Skeletal muscle satellite cell (primary cell): ENCODE measurements around the gene RERE.
A peak's percentile ranks its signal among the peaks of the same experiment; 100 is the strongest.

Experiments
- H3K27me3 ChIP-seq: 2 replicates; pipeline ENCODE4 v1.7.0; 2013; ENCODE audit warnings: low read length; ENCODE audit not compliant: control insufficient read depth, insufficient read depth
- H3K36me3 ChIP-seq: 2 replicates; pipeline ENCODE4 v1.7.0; 2013; ENCODE audit warnings: mild to moderate bottlenecking, control low read depth, low read length; ENCODE audit not compliant: insufficient read depth
- H3K4me1 ChIP-seq: 2 replicates; pipeline ENCODE4 v1.7.0; 2013; ENCODE audit warnings: low read length; ENCODE audit not compliant: control insufficient read depth, insufficient read depth
- H3K4me2 ChIP-seq: 2 replicates; pipeline ENCODE4 v1.7.0; 2013; ENCODE audit warnings: mild to moderate bottlenecking, low read length
- H3K4me3 ChIP-seq: 2 replicates; pipeline ENCODE4 v1.7.0; 2013; ENCODE audit warnings: low read length
- H3K9ac ChIP-seq: 2 replicates; pipeline ENCODE4 v1.7.0; 2013; ENCODE audit warnings: mild to moderate bottlenecking, low read depth, low read length, moderate library complexity
- H3K9me3 ChIP-seq: replicated peaks from 2 replicates; pipeline ENCODE4 v1.7.0; 2013; ENCODE audit warnings: mild to moderate bottlenecking, control low read depth, low read length

Gene RERE

DNA sequence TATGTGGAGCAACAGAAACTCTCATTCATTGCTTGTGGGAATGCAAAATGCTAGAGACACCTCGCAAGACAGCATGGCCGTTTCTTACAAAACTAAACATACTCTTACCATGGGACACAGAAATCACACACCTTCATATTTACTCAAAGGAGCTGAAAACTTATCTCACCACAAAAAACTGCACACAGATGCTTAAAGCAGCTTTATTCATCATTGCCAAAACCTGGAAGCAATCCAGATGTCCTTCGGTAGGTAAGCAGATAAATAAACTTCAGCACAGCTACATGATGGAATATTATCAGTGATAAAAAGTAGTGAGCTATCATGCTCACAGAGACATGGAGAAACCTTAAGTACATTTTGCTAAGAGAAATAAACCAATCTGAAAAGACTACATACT is 124.3 kb downstream of the RERE start:
- no peaks in the 10 kb centered on the region for H3K9me3 ChIP-seq
- no peaks in the 10 kb centered on the region for H3K27me3 ChIP-seq
- H3K4me2 ChIP-seq, result no peak overlapping the region
- no peak overlapping the region for H3K4me3 ChIP-seq
- H3K36me3 ChIP-seq, result no peaks in the 10 kb centered on the region
- no peaks in the 10 kb centered on the region for H3K4me1 ChIP-seq
- H3K9ac ChIP-seq, result no peak overlapping the region

DNA sequence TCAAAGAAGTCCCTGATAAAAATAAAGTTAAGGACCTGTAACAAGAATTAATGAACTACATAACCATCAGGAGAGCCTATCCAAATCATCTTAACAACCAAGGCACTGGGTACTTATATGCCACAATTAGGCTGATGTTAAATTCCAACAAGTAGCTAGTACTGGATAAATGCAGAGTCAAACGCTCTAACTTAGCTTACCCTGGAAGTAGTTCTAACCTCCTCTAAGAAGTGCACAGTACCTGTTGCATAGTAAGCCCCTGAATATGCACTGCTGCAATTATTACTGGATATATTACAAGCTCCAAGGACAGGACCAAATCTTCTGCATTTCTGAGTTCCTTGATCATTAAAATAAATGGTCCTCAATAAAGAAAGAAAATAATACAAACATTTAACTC is 125.8 kb downstream of the RERE start:
- Histone ChIP-seq H3K4me3 (no peak overlapping the region), H3K36me3 (no peaks in the 10 kb centered on the region), H3K4me2 (no peak overlapping the region), H3K27me3 (no peaks in the 10 kb centered on the region), H3K4me1 (peaks cover 10% of the 10 kb centered on the region), H3K9ac (no peak overlapping the region), H3K9me3 (no peaks in the 10 kb centered on the region)

DNA sequence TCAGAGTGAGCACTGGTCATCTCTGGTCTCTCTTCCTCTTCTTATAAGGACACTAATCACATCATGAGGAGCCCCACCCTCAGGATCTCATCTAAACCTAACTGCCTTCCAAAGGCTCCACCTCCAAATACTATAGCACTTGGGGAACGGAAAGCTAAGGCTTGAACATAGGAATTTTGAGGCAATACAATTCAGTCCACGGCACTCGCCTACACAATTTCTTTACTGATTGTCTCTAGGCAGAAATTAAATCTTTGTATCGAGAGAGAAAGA is 127.3 kb downstream of the RERE start:
- H3K27me3 ChIP-seq, result no peaks in the 10 kb centered on the region
- no peaks in the 10 kb centered on the region for H3K36me3 ChIP-seq
- H3K4me1 ChIP-seq, result peaks cover 12% of the 10 kb centered on the region
- H3K9me3 ChIP-seq, result no peaks in the 10 kb centered on the region
- no peak overlapping the region for H3K4me2 ChIP-seq
- H3K4me3 ChIP-seq, result no peak overlapping the region
- H3K9ac ChIP-seq, result no peak overlapping the region

DNA sequence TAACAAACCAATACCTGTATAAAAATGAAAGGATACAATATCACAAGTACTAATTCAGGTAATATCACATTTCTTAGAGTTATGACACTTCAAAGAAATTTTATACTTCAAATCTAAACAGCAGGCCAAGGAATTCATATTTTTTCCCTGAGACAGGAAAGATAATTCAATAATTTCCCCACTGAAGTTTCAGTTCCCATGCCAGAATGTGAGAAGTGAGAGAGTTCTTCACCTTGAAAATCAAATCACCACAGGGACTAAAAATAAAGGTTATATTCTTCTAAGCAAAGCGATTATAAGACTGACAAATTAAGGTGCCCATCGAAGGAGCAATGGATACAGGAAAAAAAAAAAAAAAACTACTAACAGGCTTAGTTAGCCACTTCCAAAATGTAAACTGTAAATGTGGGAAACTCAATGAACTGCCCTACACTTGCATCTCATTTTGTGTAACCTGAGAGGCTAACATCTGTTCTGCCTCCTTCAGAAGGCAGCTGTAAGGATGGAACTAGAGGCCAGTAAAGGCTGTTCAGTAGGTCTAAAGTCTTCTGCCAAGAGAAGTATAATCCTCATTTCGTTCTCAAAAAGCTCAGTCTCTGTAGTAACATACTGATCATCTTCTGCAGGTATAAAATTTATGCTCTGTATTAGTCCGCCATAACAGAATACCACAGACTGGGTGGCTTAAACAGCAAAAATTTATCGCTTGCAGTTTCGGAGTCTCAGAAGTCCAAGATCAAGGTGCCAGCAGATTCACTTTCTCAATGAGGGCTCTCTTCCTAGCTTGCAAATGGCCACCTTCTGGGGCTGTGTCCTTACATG is 127.8 kb downstream of the RERE start:
- Histone ChIP-seq H3K9ac (no peak overlapping the region), H3K9me3 (no peaks in the 10 kb centered on the region), H3K4me2 (no peak overlapping the region), H3K27me3 (no peaks in the 10 kb centered on the region), H3K4me3 (no peak overlapping the region), H3K36me3 (no peaks in the 10 kb centered on the region), H3K4me1 (peaks cover 12% of the 10 kb centered on the region)

DNA sequence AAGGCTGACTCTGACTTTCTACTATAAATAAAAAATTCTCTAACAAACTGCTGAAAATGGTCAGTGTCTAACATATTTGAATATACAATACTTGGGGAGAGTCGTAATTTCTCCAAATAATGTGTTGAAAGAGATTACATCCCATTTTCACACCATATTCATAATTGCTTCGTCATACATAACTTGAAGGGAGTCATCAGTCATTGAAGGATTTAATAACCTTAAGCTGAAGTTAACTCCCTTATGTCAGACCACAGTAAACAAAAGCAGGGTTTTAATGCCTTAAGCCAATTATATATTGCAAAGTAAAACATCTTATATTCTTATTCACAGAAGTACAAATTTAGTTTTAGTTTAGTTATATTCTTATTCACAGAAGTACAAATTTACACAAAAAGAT is 129.9 kb downstream of the RERE start:
- H3K36me3 ChIP-seq, result no peaks in the 10 kb centered on the region
- H3K9ac ChIP-seq, result no peak overlapping the region
- H3K27me3 ChIP-seq, result no peaks in the 10 kb centered on the region
- peaks cover 12% of the 10 kb centered on the region for H3K4me1 ChIP-seq
- peak overlapping the region; percentile 78 for H3K4me2 ChIP-seq
- H3K4me3 ChIP-seq, result no peak overlapping the region
- no peaks in the 10 kb centered on the region for H3K9me3 ChIP-seq

DNA sequence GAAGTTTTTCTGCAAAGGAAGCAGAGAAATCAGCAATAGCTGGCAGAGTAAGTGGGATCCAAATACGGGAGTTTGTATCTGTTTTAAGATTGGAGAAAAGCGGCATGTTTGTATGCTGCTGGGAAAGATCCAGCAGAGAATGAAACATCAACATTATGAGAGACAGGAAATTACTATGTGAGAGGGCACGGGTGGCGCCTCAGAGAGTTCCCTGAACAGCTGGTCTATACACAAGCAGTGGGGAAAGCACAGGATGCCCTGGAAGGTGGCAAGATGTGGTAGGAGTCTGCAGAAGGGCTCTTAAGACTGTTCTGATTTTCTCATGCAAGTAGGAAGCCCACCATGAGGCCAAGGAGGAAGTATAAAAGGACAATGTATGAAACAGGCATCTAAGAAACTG is 130.4 kb downstream of the RERE start:
- Histone ChIP-seq H3K4me2 (peak overlapping the region; percentile 78), H3K27me3 (no peaks in the 10 kb centered on the region), H3K36me3 (no peaks in the 10 kb centered on the region), H3K4me3 (peak overlapping the region; percentile 48), H3K4me1 (peaks cover 12% of the 10 kb centered on the region), H3K9ac (peak overlapping the region; percentile 60), H3K9me3 (no peaks in the 10 kb centered on the region)

DNA sequence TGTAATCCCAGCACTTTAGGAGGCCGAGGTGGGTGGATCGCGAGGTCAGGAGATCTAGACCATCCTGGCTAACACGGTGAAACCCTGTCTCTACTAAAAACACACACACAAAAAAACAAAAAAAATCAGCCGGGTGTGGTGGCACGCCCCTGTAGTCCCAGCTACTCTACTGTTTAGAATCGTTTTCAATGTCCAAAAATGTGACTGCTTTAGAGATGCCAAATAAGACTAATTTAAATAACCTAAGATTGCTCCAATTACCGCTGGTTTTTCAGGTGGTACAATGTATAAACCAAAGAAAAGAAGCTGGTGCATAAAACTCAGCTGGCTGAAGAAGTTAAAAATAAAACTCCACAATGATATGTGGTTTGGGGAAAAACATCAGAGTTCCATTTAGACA is 132.0 kb downstream of the RERE start:
- Histone ChIP-seq H3K9ac (no peak overlapping the region), H3K9me3 (no peaks in the 10 kb centered on the region), H3K4me2 (no peak overlapping the region), H3K4me1 (peaks cover 12% of the 10 kb centered on the region), H3K4me3 (no peak overlapping the region), H3K27me3 (no peaks in the 10 kb centered on the region), H3K36me3 (no peaks in the 10 kb centered on the region)

DNA sequence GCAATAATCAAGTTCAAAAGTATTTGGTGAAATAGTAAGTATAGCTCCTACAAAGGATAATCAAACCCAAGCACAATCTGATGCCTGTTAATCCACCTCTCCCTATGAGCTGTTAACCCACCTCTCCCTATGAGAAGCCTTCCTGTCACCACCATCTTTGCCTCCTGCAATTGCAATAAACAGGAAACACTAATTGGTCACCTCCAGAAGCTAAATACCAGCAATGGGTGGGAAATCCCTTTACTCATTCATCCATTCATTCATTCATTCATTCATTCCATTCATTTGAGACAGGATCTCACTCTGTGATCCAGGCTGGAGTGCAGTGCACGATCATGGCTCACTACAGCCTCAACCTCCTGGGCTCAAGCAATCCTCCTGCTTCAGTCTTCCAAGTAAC is 132.8 kb downstream of the RERE start:
- Histone ChIP-seq H3K4me3 (no peak overlapping the region), H3K4me1 (peaks cover 12% of the 10 kb centered on the region), H3K9me3 (no peaks in the 10 kb centered on the region), H3K27me3 (no peaks in the 10 kb centered on the region), H3K4me2 (no peak overlapping the region), H3K9ac (no peak overlapping the region), H3K36me3 (no peaks in the 10 kb centered on the region)

DNA sequence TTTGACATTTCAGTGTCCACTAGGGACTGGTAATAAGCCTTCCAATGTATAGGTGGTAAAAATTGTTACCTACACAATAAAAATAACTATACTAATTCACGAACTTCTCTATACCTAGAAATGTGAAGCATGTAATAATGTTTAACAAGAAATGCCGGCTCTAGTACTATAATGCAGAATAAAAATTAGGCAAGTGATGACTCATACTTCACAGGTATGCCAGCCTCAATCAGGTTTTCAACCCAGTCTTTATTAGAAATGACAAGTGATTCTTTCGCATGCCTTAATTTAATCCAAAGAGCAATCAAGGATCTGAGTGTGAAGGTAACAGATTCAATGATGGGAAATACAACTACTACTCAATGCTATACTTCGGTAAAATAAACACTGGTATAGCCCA is 134.9 kb downstream of the RERE start:
- H3K4me2 ChIP-seq, result no peak overlapping the region
- no peaks in the 10 kb centered on the region for H3K9me3 ChIP-seq
- no peak overlapping the region for H3K4me3 ChIP-seq
- H3K9ac ChIP-seq, result no peak overlapping the region
- H3K4me1 ChIP-seq, result peaks cover 14% of the 10 kb centered on the region
- H3K36me3 ChIP-seq, result no peaks in the 10 kb centered on the region
- H3K27me3 ChIP-seq, result no peaks in the 10 kb centered on the region

DNA sequence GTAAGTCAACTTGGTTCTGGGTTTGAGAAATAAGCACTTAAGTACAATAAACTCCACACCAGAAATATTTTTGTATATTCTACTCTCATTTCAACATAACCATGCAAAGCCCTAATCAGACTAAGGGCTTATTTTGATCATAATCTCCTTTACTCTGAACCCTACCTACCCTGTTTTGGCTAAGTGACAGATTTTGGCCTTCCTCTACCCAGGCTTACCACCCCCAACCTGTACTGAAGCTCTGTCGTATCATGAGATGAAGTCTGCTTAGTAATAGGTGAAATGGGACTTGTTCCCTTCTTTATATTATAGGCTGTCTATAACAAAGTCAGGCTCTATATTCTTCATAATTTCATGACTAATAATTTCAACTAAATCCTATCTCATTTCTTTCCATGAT is 135.5 kb downstream of the RERE start:
- peaks cover 7% of the 10 kb centered on the region for H3K4me1 ChIP-seq
- no peaks in the 10 kb centered on the region for H3K9me3 ChIP-seq

DNA sequence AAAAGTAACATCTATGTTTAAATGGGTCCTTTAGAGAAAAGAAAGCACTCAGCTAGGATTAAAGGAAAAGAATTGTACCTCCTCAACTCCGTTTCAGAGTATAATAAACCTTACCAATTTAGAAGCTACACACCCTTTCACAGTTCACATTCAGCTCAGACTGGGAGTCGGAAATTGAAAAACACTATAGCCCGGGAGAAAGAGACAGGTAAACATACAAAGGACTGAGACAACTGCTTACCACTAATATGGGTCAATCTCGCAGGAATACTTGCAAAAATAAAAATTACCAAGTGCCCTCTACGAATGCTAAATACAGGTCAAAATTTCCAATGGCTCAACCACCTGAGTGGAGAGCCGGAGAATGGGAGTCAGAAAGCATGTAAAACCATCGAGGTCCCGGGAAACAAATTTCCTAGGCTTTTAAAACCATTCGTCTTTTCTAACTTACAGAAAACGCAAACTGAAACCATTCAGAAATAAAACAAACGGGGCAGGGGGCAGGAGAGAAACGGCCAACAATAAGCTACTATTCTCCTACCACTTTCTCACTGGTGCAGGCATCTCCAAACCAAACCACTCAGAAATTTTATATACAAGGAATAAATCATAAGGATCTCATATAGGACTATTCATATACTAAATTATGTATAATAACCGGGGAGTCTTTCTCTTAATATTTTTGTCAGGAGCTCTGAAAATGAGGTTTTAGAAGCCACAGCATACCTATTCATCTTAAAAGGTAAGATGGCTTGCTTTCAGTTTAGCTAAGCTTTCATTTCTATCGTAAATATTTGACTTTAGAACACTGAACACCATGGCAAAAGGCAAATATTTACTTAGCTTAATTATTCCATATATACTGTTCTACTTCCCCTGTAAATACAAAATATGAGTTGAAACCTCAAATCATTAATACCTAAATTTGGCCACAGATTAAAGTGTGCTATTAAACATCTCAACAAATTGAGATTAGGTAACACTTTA is 136.5 kb downstream of the RERE start:
- Histone ChIP-seq H3K4me2 (no peak overlapping the region), H3K4me3 (no peak overlapping the region), H3K4me1 (peaks cover 7% of the 10 kb centered on the region), H3K9me3 (no peaks in the 10 kb centered on the region), H3K36me3 (no peaks in the 10 kb centered on the region), H3K27me3 (no peaks in the 10 kb centered on the region), H3K9ac (no peak overlapping the region)

More for the DNA sequence above, 135.5 kb downstream of the RERE start:
- Histone ChIP-seq H3K4me2 (no peak overlapping the region), H3K9ac (no peak overlapping the region), H3K27me3 (no peaks in the 10 kb centered on the region), H3K36me3 (no peaks in the 10 kb centered on the region), H3K4me3 (no peak overlapping the region)
